Hepatocyte (in vitro differentiated cells): ENCODE results near the gene RCVRN. TPM values are rescaled to one million over a fixed set of nuclear protein-coding genes. Genes with fewer than 3 reads are reported as not detected.

ENCODE experiments used
- DNase-seq: peaks from one replicate; pipeline ENCODE4 v3.0.0-alpha.2; 2016; ENCODE audit warnings: low spot score
- H2AFZ ChIP-seq: fragments of 200-600 bp; sonication (generic); 2 replicates; pipeline ENCODE4 v1.6.0; 2016; ENCODE audit warnings: antibody characterized with exemption, mild to moderate bottlenecking
- H3K27ac ChIP-seq: fragments of 200-600 bp; sonication (generic); 2 replicates; pipeline ENCODE4 v1.5.1; 2016; ENCODE audit warnings: mild to moderate bottlenecking
- H3K27me3 ChIP-seq: fragments of 200-600 bp; sonication (generic); 2 replicates; pipeline ENCODE4 v1.6.1; 2016
- H3K36me3 ChIP-seq: fragments of 200-600 bp; sonication (generic); replicated peaks from 2 replicates; pipeline ENCODE4 v1.5.1; 2016; ENCODE audit warnings: low read depth; ENCODE audit not compliant: insufficient read depth
- H3K4me1 ChIP-seq: fragments of 200-600 bp; sonication (generic); 2 replicates; pipeline ENCODE4 v1.5.1; 2016; ENCODE audit warnings: mild to moderate bottlenecking, moderate library complexity; ENCODE audit not compliant: insufficient read depth
- H3K4me2 ChIP-seq: fragments of 200-600 bp; sonication (generic); 2 replicates; pipeline ENCODE4 v1.6.0; 2016
- H3K4me3 ChIP-seq: fragments of 200-600 bp; sonication (generic); 2 replicates; pipeline ENCODE4 v1.5.1; 2016; ENCODE audit warnings: mild to moderate bottlenecking
- H3K79me2 ChIP-seq: fragments of 200-600 bp; sonication (generic); 2 replicates; pipeline ENCODE4 v1.6.0; 2017; ENCODE audit warnings: mild to moderate bottlenecking
- H3K9me2 ChIP-seq: fragments of 200-600 bp; sonication (generic); replicated peaks from 2 replicates; pipeline ENCODE4 v1.6.0; 2017; ENCODE audit warnings: mild to moderate bottlenecking; ENCODE audit not compliant: insufficient read depth
- H3K9me3 ChIP-seq: fragments of 200-600 bp; sonication (generic); 2 replicates; pipeline ENCODE4 v1.5.1; 2016; ENCODE audit warnings: low read depth, mild to moderate bottlenecking
- H4K20me1 ChIP-seq: fragments of 200-600 bp; sonication (generic); 2 replicates; pipeline ENCODE4 v1.6.0; 2016; ENCODE audit warnings: mild to moderate bottlenecking; ENCODE audit not compliant: insufficient read depth, poor library complexity, severe bottlenecking
- CTCF ChIP-seq: fragments of 200-600 bp; sonication (generic); IDR thresholded peaks from 2 replicates; pipeline ENCODE4 v1.5.1; 2016; ENCODE audit warnings: antibody characterized with exemption, mild to moderate bottlenecking; ENCODE audit not compliant: poor library complexity
- EZH2 ChIP-seq: fragments of 200-600 bp; sonication (generic); IDR thresholded peaks from 2 replicates; pipeline ENCODE4 v1.6.1; 2016; ENCODE audit warnings: antibody characterized with exemption, mild to moderate bottlenecking, borderline replicate concordance
- EZH2phosphoT487 ChIP-seq: fragments of 200-600 bp; sonication (generic); IDR thresholded peaks from one replicate; pipeline ENCODE4 v1.6.1; 2018; ENCODE audit warnings: antibody characterized with exemption, mild to moderate bottlenecking, low read depth, moderate library complexity; ENCODE audit not compliant: unreplicated experiment, severe bottlenecking
- WGBS: methylation state at CpG from one replicate; pipeline ENCODE4 v1.1.6; 2016; ENCODE audit warnings: low lambda C conversion rate; ENCODE audit errors: missing lambda C conversion rate; 5-methylcytosine and 5-hydroxymethylcytosine counted together
- polyA plus RNA-seq: library from polyadenylated mRNA; unstranded; fragments of >200 nt; fragmentation: Nextera tagmentation; extraction: Ambion mirVana; gene quantifications from 2 replicates; pipeline ENCODE4 v1.2.1, GENCODE V29; 2016
- total RNA-seq: library from RNA; depleted of rRNA; stranded (reverse); fragments of >200 nt; gene quantifications from 2 replicates; pipeline ENCODE4 v1.2.3, GENCODE V29; 2014

Gene RCVRN
- total and polyA plus RNA-seq, 2 experiments from 2014 or later = 0.07 to 0.50 TPM

GRCh38 chr17:9855036-9855435, 50.0 kb downstream of the RCVRN start:
- no peak for DNase-seq
- H3K27me3 ChIP-seq = no peaks in the 10 kb centered on the region
- no peaks in the 10 kb centered on the region for H4K20me1 ChIP-seq
- no peaks in the 10 kb centered on the region for H3K9me2 ChIP-seq
- no peak overlapping the region for H3K4me3 ChIP-seq
- H3K79me2 ChIP-seq = no peaks in the 10 kb centered on the region
- H3K4me1 ChIP-seq = no peaks in the 10 kb centered on the region
- no peak for TF ChIP-seq CTCF
- TF ChIP-seq EZH2 = no peak
- TF ChIP-seq EZH2phosphoT487 = no peak
- H3K36me3 ChIP-seq = no peaks in the 10 kb centered on the region
- H3K4me2 ChIP-seq = no peak overlapping the region
- H3K9me3 ChIP-seq = no peaks in the 10 kb centered on the region
- WGBS = 64% methylated on average over 4 of the region's 4 CpGs
- no peak overlapping the region for H3K27ac ChIP-seq
- H2AFZ ChIP-seq = no peak overlapping the region

GRCh38 chr17:9854255-9854654, 50.8 kb downstream of the RCVRN start:
- TF ChIP-seq CTCF (no peak), EZH2phosphoT487 (no peak), EZH2 (no peak)
- H4K20me1 ChIP-seq = no peaks in the 10 kb centered on the region
- WGBS = 79% methylated on average over 5 of the region's 5 CpGs
- no peak overlapping the region for H3K4me3 ChIP-seq
- no peaks in the 10 kb centered on the region for H3K79me2 ChIP-seq
- H2AFZ ChIP-seq = no peak overlapping the region
- no peak overlapping the region for H3K4me2 ChIP-seq
- no peaks in the 10 kb centered on the region for H3K9me2 ChIP-seq
- H3K4me1 ChIP-seq = no peaks in the 10 kb centered on the region
- no peaks in the 10 kb centered on the region for H3K27me3 ChIP-seq
- no peak for DNase-seq
- H3K36me3 ChIP-seq = no peaks in the 10 kb centered on the region
- no peaks in the 10 kb centered on the region for H3K9me3 ChIP-seq
- no peak overlapping the region for H3K27ac ChIP-seq

- DNase-seq = no peak
- Histone ChIP-seq H3K4me2 (no peak overlapping the region), H2AFZ (no peak overlapping the region), H3K27me3 (no peaks in the 10 kb centered on the region), H3K4me3 (no peak overlapping the region), H3K27ac (no peak overlapping the region), H3K4me1 (no peaks in the 10 kb centered on the region), H3K9me3 (no peaks in the 10 kb centered on the region), H3K9me2 (no peaks in the 10 kb centered on the region), H4K20me1 (no peaks in the 10 kb centered on the region), H3K36me3 (no peaks in the 10 kb centered on the region), H3K79me2 (no peaks in the 10 kb centered on the region)
- TF ChIP-seq CTCF = no peak
- TF ChIP-seq EZH2 = no peak
- no peak for TF ChIP-seq EZH2phosphoT487
- 91% methylated on average over 5 of the region's 5 CpGs for WGBS
These were observed 54.9 kb downstream of the RCVRN start for GRCh38 chr17:9850151-9850550.

Other genes starting within 250 kb of the RCVRN start
- 1.2 TPM in 1 of 2 replicates, not detected in the other for gene DHRS7C, start 113.7 kb downstream of the RCVRN start, total RNA-seq
- 0.19 TPM in 1 of 2 replicates, not detected in the other for gene DHRS7C, start 113.7 kb downstream of the RCVRN start, polyA plus RNA-seq
- gene GSG1L2, start 83.2 kb downstream of the RCVRN start, total RNA-seq = not detected in 2 replicates
- gene GSG1L2, start 83.2 kb downstream of the RCVRN start, polyA plus RNA-seq = not detected in 2 replicates
- 2.1 and 3.3 TPM in 2 replicates for gene GLP2R, start 79.3 kb downstream of the RCVRN start, total RNA-seq
- 1.5 and 2.3 TPM in 2 replicates for gene GLP2R, start 79.3 kb downstream of the RCVRN start, polyA plus RNA-seq